ENCODE results near the gene IER2. TPM values are rescaled to one million over a fixed set of nuclear protein-coding genes. Genes with fewer than 3 reads are reported as not detected.

IER2 gene
- total and polyA plus RNA-seq, 9 of the 15 experiments (the other 6 are each of a cell fraction or from before 2014, with no cell fraction given): 4.5 to 205 (median 23.7) TPM

DNA sequence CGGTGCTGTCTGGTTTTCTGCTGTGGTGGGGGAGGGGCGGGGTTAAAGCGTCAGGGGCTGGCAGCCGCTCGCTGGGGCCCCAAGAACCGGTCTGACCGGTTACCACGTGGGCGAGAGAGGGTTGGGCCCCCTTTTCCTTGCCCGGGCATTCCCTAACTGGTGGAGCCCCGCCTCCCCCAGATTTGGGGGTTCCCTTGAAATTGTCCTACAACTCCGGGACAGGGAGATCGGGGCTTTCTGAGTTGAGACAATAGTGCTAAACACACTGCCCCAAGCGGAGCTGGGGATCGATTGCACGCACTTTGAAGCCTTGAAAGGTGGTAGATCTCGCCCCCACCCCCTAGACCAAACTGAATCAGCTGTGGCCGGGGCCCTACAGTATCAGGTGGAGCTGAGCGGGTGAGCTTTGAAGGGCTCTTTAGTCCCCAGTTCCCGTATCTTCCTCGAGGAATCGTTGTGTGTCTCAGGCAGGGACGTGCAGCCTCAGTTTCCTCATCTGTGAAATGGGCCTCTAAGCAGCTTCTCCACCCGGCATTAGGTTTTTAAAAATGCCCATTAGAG, 4.8 kb downstream of the IER2 start (continued):
- TF ChIP-seq, protein P1, sequence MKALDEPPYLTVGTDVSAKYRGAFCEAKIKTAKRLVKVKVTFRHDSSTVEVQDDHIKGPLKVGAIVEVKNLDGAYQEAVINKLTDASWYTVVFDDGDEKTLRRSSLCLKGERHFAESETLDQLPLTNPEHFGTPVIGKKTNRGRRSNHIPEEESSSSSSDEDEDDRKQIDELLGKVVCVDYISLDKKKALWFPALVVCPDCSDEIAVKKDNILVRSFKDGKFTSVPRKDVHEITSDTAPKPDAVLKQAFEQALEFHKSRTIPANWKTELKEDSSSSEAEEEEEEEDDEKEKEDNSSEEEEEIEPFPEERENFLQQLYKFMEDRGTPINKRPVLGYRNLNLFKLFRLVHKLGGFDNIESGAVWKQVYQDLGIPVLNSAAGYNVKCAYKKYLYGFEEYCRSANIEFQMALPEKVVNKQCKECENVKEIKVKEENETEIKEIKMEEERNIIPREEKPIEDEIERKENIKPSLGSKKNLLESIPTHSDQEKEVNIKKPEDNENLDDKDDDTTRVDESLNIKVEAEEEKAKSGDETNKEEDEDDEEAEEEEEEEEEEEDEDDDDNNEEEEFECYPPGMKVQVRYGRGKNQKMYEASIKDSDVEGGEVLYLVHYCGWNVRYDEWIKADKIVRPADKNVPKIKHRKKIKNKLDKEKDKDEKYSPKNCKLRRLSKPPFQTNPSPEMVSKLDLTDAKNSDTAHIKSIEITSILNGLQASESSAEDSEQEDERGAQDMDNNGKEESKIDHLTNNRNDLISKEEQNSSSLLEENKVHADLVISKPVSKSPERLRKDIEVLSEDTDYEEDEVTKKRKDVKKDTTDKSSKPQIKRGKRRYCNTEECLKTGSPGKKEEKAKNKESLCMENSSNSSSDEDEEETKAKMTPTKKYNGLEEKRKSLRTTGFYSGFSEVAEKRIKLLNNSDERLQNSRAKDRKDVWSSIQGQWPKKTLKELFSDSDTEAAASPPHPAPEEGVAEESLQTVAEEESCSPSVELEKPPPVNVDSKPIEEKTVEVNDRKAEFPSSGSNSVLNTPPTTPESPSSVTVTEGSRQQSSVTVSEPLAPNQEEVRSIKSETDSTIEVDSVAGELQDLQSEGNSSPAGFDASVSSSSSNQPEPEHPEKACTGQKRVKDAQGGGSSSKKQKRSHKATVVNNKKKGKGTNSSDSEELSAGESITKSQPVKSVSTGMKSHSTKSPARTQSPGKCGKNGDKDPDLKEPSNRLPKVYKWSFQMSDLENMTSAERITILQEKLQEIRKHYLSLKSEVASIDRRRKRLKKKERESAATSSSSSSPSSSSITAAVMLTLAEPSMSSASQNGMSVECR (CRISPR knock-in tag; IDR thresholded peaks at IDR 0.05): no peak
- TF ChIP-seq NR1H2 (CRISPR knock-in tag; IDR thresholded peaks at IDR 0.05) (no peak), ZNF324 (CRISPR knock-in tag; IDR thresholded peaks at IDR 0.05) (no peak), ARHGAP35 (IDR thresholded peaks at IDR 0.05; ENCODE audit: partially characterized antibody) (no peak), BCOR (IDR thresholded peaks at IDR 0.05) (peak; percentile 99), RFX7 (CRISPR knock-in tag; IDR thresholded peaks at IDR 0.05) (no peak), COPS2 (conservative IDR thresholded peaks at IDR 0.05) (no peak), TAF15 (IDR thresholded peaks at IDR 0.05; ENCODE audit: low read depth, low read length) (peak; percentile 38; the same call in 1 of the 2 replicates), ZNF57 (CRISPR knock-in tag; IDR thresholded peaks at IDR 0.05) (no peak), SAFB (IDR thresholded peaks at IDR 0.05; ENCODE audit: borderline replicate concordance, low read depth, low read length) (no peak; the same call in 1 of the 2 replicates), KLF6 (CRISPR knock-in tag; IDR thresholded peaks at IDR 0.05; ENCODE audit: borderline replicate concordance) (no peak), ZNF408 (CRISPR knock-in tag; IDR thresholded peaks at IDR 0.05; ENCODE audit: low read depth) (no peak)
- TF ChIP-seq, protein P2, sequence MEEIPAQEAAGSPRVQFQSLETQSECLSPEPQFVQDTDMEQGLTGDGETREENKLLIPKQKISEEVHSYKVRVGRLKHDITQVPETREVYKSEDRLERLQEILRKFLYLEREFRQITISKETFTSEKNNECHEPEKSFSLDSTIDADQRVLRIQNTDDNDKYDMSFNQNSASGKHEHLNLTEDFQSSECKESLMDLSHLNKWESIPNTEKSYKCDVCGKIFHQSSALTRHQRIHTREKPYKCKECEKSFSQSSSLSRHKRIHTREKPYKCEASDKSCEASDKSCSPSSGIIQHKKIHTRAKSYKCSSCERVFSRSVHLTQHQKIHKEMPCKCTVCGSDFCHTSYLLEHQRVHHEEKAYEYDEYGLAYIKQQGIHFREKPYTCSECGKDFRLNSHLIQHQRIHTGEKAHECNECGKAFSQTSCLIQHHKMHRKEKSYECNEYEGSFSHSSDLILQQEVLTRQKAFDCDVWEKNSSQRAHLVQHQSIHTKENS (CRISPR knock-in tag; IDR thresholded peaks at IDR 0.05): 0 out of 2 replicates have a peak, but pooled peaks have one; percentile 61
- TF ChIP-seq, protein P3, sequence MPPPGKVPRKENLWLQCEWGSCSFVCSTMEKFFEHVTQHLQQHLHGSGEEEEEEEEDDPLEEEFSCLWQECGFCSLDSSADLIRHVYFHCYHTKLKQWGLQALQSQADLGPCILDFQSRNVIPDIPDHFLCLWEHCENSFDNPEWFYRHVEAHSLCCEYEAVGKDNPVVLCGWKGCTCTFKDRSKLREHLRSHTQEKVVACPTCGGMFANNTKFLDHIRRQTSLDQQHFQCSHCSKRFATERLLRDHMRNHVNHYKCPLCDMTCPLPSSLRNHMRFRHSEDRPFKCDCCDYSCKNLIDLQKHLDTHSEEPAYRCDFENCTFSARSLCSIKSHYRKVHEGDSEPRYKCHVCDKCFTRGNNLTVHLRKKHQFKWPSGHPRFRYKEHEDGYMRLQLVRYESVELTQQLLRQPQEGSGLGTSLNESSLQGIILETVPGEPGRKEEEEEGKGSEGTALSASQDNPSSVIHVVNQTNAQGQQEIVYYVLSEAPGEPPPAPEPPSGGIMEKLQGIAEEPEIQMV (tag; conservative IDR thresholded peaks at IDR 0.05; ENCODE audit: low read depth): no peak
- TF ChIP-seq, protein P4, sequence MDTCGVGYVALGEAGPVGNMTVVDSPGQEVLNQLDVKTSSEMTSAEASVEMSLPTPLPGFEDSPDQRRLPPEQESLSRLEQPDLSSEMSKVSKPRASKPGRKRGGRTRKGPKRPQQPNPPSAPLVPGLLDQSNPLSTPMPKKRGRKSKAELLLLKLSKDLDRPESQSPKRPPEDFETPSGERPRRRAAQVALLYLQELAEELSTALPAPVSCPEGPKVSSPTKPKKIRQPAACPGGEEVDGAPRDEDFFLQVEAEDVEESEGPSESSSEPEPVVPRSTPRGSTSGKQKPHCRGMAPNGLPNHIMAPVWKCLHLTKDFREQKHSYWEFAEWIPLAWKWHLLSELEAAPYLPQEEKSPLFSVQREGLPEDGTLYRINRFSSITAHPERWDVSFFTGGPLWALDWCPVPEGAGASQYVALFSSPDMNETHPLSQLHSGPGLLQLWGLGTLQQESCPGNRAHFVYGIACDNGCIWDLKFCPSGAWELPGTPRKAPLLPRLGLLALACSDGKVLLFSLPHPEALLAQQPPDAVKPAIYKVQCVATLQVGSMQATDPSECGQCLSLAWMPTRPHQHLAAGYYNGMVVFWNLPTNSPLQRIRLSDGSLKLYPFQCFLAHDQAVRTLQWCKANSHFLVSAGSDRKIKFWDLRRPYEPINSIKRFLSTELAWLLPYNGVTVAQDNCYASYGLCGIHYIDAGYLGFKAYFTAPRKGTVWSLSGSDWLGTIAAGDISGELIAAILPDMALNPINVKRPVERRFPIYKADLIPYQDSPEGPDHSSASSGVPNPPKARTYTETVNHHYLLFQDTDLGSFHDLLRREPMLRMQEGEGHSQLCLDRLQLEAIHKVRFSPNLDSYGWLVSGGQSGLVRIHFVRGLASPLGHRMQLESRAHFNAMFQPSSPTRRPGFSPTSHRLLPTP (IDR thresholded peaks at IDR 0.05; ENCODE audit: borderline replicate concordance, extremely low read depth, insufficient read length): no peak
- TF ChIP-seq, protein P5, sequence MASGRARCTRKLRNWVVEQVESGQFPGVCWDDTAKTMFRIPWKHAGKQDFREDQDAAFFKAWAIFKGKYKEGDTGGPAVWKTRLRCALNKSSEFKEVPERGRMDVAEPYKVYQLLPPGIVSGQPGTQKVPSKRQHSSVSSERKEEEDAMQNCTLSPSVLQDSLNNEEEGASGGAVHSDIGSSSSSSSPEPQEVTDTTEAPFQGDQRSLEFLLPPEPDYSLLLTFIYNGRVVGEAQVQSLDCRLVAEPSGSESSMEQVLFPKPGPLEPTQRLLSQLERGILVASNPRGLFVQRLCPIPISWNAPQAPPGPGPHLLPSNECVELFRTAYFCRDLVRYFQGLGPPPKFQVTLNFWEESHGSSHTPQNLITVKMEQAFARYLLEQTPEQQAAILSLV (tag; IDR thresholded peaks at IDR 0.05): no peak
